ENCODE data around the gene MTCL1. TPM values are rescaled to one million over a fixed set of nuclear protein-coding genes. Genes with fewer than 3 reads are reported as not detected.

Gene MTCL1
- total and polyA plus RNA-seq, 2 of the 8 experiments (the other 6 are each of a cell fraction or from before 2014, with no cell fraction given) = 16.6 to 60.8 TPM

DNA sequence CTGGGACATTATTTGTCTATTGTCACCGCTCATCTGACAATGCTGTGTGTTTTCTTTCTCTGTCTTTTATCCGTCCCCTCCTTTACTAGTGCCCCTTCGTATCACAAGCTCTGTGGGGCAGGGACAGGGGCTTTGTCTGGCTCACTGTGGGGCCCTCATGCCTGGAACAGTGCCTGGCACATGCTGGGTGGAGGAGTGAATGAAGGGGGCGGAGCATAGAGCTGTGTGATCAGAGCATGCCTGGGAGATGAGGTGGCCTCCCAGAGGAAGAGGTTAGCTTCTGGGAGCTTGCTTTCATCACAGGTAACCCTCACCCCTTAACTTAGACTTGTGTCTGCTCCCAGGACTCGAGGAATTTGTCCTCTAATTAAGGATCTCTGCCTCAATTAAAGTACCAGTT is 16.4 kb downstream of the MTCL1 start:
- H3K27me3 ChIP-seq (replicated peaks in 1 of 4; ENCODE audit: control insufficient read depth in 3 of 4, extremely low read depth in 1 of 4, insufficient read depth in 3 of 4, low read length in 3 of 4) = no peaks in the 10 kb centered on the region
- POLR2A ChIA-PET (ENCODE audit: partially characterized antibody) = interaction anchor here (1.0 to 3.3 kb wide), 2 partner anchors 14 to 218 kb away, joined by 3 to 12 read pairs; no protein-coding TSS in a partner anchor
- TF ChIP-seq, protein P1, sequence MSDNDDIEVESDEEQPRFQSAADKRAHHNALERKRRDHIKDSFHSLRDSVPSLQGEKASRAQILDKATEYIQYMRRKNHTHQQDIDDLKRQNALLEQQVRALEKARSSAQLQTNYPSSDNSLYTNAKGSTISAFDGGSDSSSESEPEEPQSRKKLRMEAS (IDR thresholded peaks at IDR 0.05) = peak; percentile 76
- TF ChIP-seq ASH2L (IDR thresholded peaks at IDR 0.05; ENCODE audit: low read length) = no peak
- no peak for TF ChIP-seq PHF8 (conservative IDR thresholded peaks at IDR 0.05; ENCODE audit: low read depth, low read length)
- TF ChIP-seq, protein P2, sequence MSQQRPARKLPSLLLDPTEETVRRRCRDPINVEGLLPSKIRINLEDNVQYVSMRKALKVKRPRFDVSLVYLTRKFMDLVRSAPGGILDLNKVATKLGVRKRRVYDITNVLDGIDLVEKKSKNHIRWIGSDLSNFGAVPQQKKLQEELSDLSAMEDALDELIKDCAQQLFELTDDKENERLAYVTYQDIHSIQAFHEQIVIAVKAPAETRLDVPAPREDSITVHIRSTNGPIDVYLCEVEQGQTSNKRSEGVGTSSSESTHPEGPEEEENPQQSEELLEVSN (IDR thresholded peaks at IDR 0.05) = 0 out of 2 replicates have a peak, but pooled peaks have one; percentile 22
- no peak for TF ChIP-seq SIN3A (conservative IDR thresholded peaks at IDR 0.05 in 1 of 2, IDR thresholded peaks at IDR 0.05 in 1 of 2; ENCODE audit: low read depth in 1 of 2, low read length in 2 of 2)
- TF ChIP-seq POLR2A (IDR thresholded peaks at IDR 0.05; ENCODE audit: control extremely low read depth in 1 of 2, low read depth in 2 of 2, low read length in 2 of 2) = no peak
- TF ChIP-seq TEAD4 (IDR thresholded peaks at IDR 0.05; ENCODE audit: low read depth, low read length) = no peak

More for the DNA sequence above, 16.4 kb downstream of the MTCL1 start:
- H2AK5ac ChIP-seq (ENCODE audit: low read depth, low read length) = no peak overlapping the region
- H2BK20ac ChIP-seq (ENCODE audit: low read length) = peak overlapping the region; percentile 93; the same call in 1 of the 2 replicates
- CTCF ChIA-PET (ENCODE audit: partially characterized antibody) = interaction anchor here (1.0 to 2.1 kb wide), 5 partner anchors 9 to 46 kb away, joined by 3 to 13 read pairs (median 5); no protein-coding TSS in a partner anchor
- no peak overlapping the region for H3K18ac ChIP-seq (ENCODE audit: extremely low read depth, low read length)
- H3K4me1 ChIP-seq (replicated peaks in 1 of 4; ENCODE audit: control insufficient read depth in 3 of 4, insufficient read depth in 4 of 4, low read length in 3 of 4) = peaks cover 12 to 29% (median 21%) of the 10 kb centered on the region in 4 experiments
- H3K14ac ChIP-seq (ENCODE audit: insufficient read length) = no peak overlapping the region
- no peaks in the 10 kb centered on the region for H3K79me1 ChIP-seq (ENCODE audit: low read depth, low read length)
- H2BK12ac ChIP-seq (ENCODE audit: low read depth, low read length) = peak overlapping the region; percentile 62
- H2BK120ac ChIP-seq (replicated peaks; ENCODE audit: low read depth, low read length) = no peak overlapping the region
- no peak overlapping the region for H4K8ac ChIP-seq (ENCODE audit: extremely low read depth, insufficient read depth, low read length)
- peaks cover 0 to 27% of the 10 kb centered on the region in 2 experiments; a peak in 2 of 4 replicates for H3K79me2 ChIP-seq (ENCODE audit: control insufficient read depth in 1 of 2, insufficient read depth in 2 of 2, low read length in 2 of 2)
- no peak overlapping the region for H3K4me2 ChIP-seq (ENCODE audit: insufficient read depth in 1 of 2, low read depth in 2 of 2, low read length in 2 of 2)
- DNase-seq (ENCODE audit: low read depth in 1 of 2, low spot score in 2 of 2) (no peak), FAIRE-seq (no peak)
- H4K20me1 ChIP-seq (replicated peaks in 1 of 2; ENCODE audit: control insufficient read depth in 1 of 2, insufficient read depth in 2 of 2, low read length in 2 of 2) = peaks cover 0 to 1% of the 10 kb centered on the region in 2 experiments
- 85% methylated on average over 5 of the region's 5 CpGs; no CpG with 5 or more reads in 1 of the 2 experiments for WGBS, 2 experiments (ENCODE audit: extremely low coverage in 1 of 2, insufficient coverage in 1 of 2, insufficient read length in 1 of 2, insufficient replicate concordance in 2 of 2, low coverage in 1 of 2, low lambda C conversion rate in 2 of 2, missing lambda C conversion rate in 1 of 2)
- H2BK5ac ChIP-seq (ENCODE audit: low read depth, low read length) = peak overlapping the region; percentile 55; the same call in 1 of the 2 replicates
- no peaks in the 10 kb centered on the region for H3K23me2 ChIP-seq (ENCODE audit: low read depth, low read length)
- H3K56ac ChIP-seq (replicated peaks; ENCODE audit: insufficient read length, low read depth, low read length) = no peak overlapping the region
- no peak overlapping the region for H3K23ac ChIP-seq (ENCODE audit: insufficient read length)
- no peak overlapping the region for H3K27ac ChIP-seq (ENCODE audit: low read depth, low read length)
- peaks cover 4 to 32% (median 5%) of the 10 kb centered on the region in 4 experiments; a peak in 4 of 8 replicates for H3K36me3 ChIP-seq (ENCODE audit: control insufficient read depth in 2 of 4, insufficient read depth in 4 of 4, low read length in 3 of 4)
- H4K5ac ChIP-seq (ENCODE audit: insufficient read length, low read depth, low read length) = no peak overlapping the region
- H2BK15ac ChIP-seq (ENCODE audit: low read length) = peak overlapping the region; percentile 61; the same call in 1 of the 2 replicates
- no peak overlapping the region for H3K4me3 ChIP-seq (ENCODE audit: extremely low read depth in 1 of 4, insufficient read depth in 2 of 4, low read depth in 3 of 4, low read length in 4 of 4)
- H2AFZ ChIP-seq (ENCODE audit: low read length) = no peak overlapping the region
- H3K4ac ChIP-seq (replicated peaks; ENCODE audit: insufficient read length, low read depth, low read length) = no peak overlapping the region
- no peak overlapping the region for H3K9ac ChIP-seq (replicated peaks in 1 of 4; ENCODE audit: extremely low read depth in 1 of 4, low read depth in 3 of 4, low read length in 3 of 4)
- no peaks in the 10 kb centered on the region for H3K9me3 ChIP-seq (ENCODE audit: insufficient read depth in 2 of 2, low read depth in 1 of 2, low read length in 1 of 2)
- peak overlapping the region; percentile 11 for H4K91ac ChIP-seq (replicated peaks; ENCODE audit: insufficient read length, low read length)
